Subcutaneous abdominal adipose tissue (tissue), 5 donors: Measurements from ENCODE around the gene TMCO1.

Experiments
- H3K27ac ChIP-seq: one replicate; pipeline ENCODE4 v1.7.0; 2013; ENCODE audit warnings: low read depth, mild to moderate bottlenecking, inconsistent platforms, low read length, moderate library complexity
- H3K27me3 ChIP-seq, 5 donors: one replicate each; pipeline ENCODE4 v1.7.0; 2013; ENCODE audit warnings: low read length in 5 of 5, inconsistent platforms in 1 of 5; ENCODE audit not compliant: control insufficient read depth in 5 of 5, insufficient read depth in 4 of 5
- H3K36me3 ChIP-seq, 5 donors: one replicate each; pipeline ENCODE4 v1.7.0; 2013; ENCODE audit warnings: low read length in 5 of 5; ENCODE audit not compliant: control insufficient read depth in 5 of 5, insufficient read depth in 5 of 5
- H3K4me1 ChIP-seq, 5 donors: one replicate each; pipeline ENCODE4 v1.7.0; 2013; ENCODE audit warnings: low read length in 5 of 5, mild to moderate bottlenecking in 3 of 5, moderate library complexity in 1 of 5; ENCODE audit not compliant: control insufficient read depth in 5 of 5, insufficient read depth in 5 of 5
- H3K4me3 ChIP-seq, 5 donors: one replicate each; pipeline ENCODE4 v1.7.0; 2013; ENCODE audit warnings: low read length in 5 of 5, low read depth in 1 of 5
- H3K9ac ChIP-seq, 5 donors: one replicate each; pipeline ENCODE4 v1.7.0; 2013; ENCODE audit warnings: low read length in 5 of 5, mild to moderate bottlenecking in 4 of 5, moderate library complexity in 3 of 5
- H3K9me3 ChIP-seq, 5 donors: one replicate each; pipeline ENCODE4 v1.7.0; 2013; ENCODE audit warnings: low read length in 5 of 5; ENCODE audit not compliant: control insufficient read depth in 5 of 5
- donor health status: healthy.
- donor health status: healthy.
- donor health status: healthy.
- donor health status: healthy.
- donor health status: healthy.

The TMCO1 gene

GRCh38 chr1:165678509-165678908 lies 90.2 kb downstream of the TMCO1 start:
- Histone ChIP-seq H3K9ac (no peak overlapping the region), H3K4me3 (no peak overlapping the region), H3K27ac (peak overlapping the region; percentile 6), H3K4me1 (peaks cover 0 to 17% (median 0%) of the 10 kb centered on the region in 5 donors), H3K27me3 (no peaks in the 10 kb centered on the region), H3K36me3 (peaks cover 47 to 69% (median 56%) of the 10 kb centered on the region in 5 donors), H3K9me3 (no peaks in the 10 kb centered on the region)
